Cardiac fibroblast (primary cell): ENCODE measurements around the gene ELAVL1.

Source experiments
- DNase-seq, 2 donors: peaks; one replicate each; pipeline versions ENCODE4 v3.0.0 to v3.0.0-alpha.2; 2010; ENCODE audit warnings: low read depth in 2 of 2
- H3K4me3 ChIP-seq, 2 donors: replicated peaks in 1 of 2; 1 replicate in 1 of 2; 2 replicates in 1 of 2; pipeline ENCODE4 v1.5.1; 2011; ENCODE audit warnings: low read depth in 2 of 2, low read length in 2 of 2, mild to moderate bottlenecking in 2 of 2, moderate library complexity in 1 of 2
- TF ChIP-seq, protein P1 (sequence below): IDR thresholded peaks from one replicate; pipeline ENCODE4 v1.5.1; 2011; ENCODE audit warnings: low read depth, mild to moderate bottlenecking, low read length, inconsistent platforms

Gene ELAVL1

DNA sequence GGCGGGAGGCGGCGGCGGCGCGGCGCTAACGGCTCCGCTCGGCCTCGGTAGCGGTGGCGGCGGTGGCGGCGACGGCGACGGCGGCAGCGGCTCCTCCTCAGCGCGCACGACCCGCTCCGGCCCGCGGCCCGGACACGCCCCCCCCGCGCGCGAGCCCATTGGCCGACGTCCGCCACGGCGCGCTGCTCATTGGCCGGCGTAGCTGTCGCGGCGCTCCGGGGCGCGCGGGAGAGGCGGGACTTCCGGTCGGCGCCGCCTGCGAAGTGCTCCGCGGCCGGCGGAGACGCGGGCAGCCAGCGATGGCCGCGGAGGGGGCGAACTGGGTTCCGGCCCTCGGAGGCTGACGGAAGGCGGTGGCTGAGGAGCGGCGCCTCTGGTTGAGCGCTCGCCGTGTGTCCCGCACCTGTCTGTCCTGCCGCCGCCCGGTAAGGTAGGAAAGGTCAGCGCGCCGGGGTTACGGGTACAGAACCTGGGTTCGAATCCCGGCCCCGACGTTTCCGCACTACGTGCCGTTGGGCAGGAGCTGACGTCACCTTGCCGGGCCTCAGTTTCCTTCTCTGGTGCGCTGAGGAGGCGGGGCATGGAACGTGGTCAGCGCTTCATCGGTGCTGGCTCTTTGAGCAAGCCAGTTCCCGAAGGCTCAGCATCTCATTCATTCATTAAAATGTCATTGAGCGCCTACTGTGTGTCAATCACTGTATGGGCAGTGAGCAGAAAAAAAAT lies at the start of gene ELAVL1:
Gene ELAVL1 (minus strand): TSS at position 108 of the 723 bp plus-strand sequence. CDS start 13,826 bp downstream, outside the sequence.
- peak within 1 kb of the TSS; percentile 95 to 96 for H3K4me3 ChIP-seq
- peak; percentile 86 to 93 for DNase-seq
- TF ChIP-seq, protein P1, sequence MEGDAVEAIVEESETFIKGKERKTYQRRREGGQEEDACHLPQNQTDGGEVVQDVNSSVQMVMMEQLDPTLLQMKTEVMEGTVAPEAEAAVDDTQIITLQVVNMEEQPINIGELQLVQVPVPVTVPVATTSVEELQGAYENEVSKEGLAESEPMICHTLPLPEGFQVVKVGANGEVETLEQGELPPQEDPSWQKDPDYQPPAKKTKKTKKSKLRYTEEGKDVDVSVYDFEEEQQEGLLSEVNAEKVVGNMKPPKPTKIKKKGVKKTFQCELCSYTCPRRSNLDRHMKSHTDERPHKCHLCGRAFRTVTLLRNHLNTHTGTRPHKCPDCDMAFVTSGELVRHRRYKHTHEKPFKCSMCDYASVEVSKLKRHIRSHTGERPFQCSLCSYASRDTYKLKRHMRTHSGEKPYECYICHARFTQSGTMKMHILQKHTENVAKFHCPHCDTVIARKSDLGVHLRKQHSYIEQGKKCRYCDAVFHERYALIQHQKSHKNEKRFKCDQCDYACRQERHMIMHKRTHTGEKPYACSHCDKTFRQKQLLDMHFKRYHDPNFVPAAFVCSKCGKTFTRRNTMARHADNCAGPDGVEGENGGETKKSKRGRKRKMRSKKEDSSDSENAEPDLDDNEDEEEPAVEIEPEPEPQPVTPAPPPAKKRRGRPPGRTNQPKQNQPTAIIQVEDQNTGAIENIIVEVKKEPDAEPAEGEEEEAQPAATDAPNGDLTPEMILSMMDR, result no peak

DNA sequence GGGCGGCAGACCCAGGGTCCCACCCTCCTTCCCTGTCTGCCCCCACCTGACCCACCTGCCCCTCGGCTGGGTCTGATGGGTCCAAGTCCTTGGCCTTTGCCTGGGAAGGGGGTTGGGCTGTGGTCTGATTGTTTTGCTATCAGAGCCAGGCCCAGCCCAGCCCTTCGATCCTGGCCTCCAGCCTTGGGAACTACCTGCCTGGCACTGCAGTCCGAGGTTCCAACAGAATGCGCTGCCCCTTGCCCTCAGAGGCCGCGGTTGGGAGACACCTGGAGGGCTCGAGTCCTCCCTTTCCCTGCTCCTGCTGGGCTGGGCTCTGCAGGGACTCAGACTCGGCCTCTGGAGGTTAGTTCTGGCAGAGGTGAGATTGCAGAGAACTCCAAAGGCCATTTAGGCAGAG lies 48.7 kb upstream of the ELAVL1 start:
- no peak overlapping the region for H3K4me3 ChIP-seq
- TF ChIP-seq, protein P1, result no peak
- no peak for DNase-seq

DNA sequence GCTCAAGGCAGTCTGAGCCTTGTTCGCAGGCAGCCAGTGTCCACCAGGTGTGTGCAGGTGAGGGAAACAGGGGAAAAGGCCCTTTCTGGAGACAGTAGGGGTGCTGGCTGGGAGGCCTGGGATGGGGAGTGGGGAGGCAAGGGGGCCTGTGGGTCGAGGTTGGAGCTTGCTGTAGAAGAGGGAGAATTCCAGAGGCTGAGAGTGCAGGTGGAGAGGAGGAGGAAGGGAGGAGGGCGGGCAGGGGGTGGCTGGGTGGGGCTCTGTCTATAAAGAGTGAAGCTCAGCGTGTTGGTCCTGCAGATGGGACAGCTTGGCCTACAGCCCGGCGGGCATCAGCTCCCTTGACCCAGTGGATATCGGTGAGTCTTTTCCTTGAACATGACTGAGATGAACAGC lies 47.0 kb upstream of the ELAVL1 start, which contains the start of gene CCL25:
Gene CCL25 (plus strand): TSS at position 297 of the 396 bp plus-strand sequence. CDS start 290 bp downstream, outside the sequence.
- DNase-seq, result no peak
- no peak within 1 kb of the TSS for H3K4me3 ChIP-seq
- TF ChIP-seq, protein P1, result no peak

DNA sequence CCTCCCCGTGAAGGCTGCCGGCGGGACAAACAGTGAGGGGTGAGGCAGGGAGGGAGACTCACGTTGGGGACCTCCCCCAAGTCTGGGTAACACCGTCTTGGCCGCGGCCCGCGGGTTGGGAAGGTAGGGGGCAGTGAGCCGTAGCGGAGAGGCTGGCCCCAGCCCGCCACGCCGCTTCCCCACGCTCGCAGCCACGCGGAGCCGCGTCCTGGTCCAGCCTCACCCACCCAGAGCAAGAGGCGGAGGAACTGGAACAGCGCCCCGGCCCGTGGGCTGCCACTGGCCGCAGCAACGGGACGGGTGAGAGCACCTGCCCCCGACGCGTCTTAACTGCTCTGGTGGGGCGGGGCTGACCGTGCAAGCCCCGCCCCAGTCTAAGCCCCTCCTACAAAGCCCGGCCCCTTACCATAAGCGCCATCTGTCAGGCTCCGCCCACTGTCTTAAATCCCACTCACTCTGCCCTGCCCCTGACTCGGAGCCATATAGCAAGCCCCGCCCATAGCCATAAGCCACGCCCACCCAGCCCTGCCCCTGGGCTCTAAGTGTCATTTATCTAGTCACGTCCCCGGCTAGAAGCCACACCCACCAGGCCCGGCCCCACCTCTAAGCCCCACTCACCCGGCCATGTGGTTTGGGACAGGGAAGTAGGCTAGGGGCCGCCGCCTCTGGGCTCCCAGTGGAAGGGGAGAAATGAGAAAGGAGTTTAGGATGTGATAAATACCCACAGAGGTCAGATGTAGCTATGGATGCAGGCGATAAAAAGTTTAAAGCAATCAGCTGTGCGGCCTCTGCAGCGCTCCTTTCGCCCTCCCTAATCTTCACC lies 45.0 kb upstream of the ELAVL1 start:
- TF ChIP-seq, protein P1, result no peak
- H3K4me3 ChIP-seq, result peak overlapping the region in 1 of 2 donors; percentile 21
- peak; percentile 68 to 79 for DNase-seq

DNA sequence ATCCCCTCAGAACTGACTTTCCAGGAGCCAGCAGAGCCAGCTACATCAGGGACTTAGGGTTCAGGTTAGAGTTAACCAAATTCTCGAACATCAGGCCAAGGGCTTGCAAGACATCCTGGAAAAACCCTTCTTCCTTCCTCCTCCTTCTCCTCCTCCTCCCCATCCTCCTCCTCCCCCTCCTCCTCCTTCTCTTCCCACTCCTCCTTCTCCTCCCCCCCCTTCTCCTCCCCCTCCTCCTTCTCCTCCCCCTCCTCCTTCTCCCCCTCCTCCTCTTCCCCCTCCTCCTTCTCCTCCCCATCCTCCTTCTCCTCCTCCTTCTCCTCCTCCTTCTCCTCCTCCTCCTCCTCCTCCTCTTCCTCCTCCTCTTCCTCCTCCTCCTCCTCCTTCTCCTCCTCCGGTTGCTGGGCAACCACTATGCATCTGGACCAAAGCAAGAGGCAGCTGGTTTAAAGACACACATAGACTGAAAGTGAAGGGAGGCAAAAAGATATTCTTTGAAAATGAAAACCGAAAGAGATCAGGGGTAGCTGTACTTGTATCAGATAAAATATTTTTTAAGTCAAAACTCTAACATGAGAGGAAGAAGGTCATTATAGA lies 41.2 kb upstream of the ELAVL1 start:
- TF ChIP-seq, protein P1, result no peak
- no peak for DNase-seq
- no peak overlapping the region for H3K4me3 ChIP-seq

DNA sequence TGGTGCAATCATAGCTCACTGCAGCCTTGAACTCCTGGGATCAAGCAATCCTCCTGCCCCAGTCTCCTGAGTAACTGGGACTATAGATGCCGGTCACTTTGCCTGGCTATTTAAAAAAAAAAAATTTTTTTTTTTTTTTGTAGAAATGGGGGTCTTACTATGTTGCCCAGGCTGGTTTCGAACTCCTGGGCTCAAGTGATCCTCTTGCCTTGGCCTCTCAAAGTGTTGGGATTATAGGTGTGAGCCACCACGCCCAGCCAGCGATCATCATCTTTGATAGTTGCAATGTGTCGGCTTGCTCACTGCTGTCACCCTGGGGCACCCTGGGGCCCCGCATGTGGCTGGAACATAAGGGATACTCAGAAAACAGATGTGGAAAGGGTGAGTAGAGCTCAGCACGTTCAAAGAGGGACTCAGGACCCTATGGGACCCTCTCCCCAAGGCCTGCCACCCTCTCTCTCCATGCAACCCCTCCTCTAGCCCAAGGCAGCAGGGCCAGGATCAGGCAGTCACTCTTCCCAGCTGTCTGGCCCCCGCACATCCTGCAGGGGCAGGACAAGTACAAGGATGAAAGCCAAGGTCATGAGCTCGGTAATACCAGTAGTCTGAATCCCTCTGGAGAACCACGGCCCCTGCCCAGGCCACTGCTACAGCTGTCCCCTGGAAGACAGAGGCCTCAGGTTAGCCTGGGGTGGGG lies 40.6 kb upstream of the ELAVL1 start:
- TF ChIP-seq, protein P1, result no peak
- no peak overlapping the region for H3K4me3 ChIP-seq
- DNase-seq, result no peak
